Measurements from ENCODE around the gene CA14. TPM values are rescaled to one million over a fixed set of nuclear protein-coding genes. Genes with fewer than 3 reads are reported as not detected.
A peak's percentile ranks its signal among the peaks of the same experiment; 100 is the strongest.

Gene CA14
- total RNA-seq, 1 experiment from 2014 or later: 35.3 TPM

- CTCF ChIA-PET: interaction anchor here (0.7 to 3.0 kb wide), 4 partner anchors 9 to 13 kb away, joined by 4 to 17 read pairs (median 8); partner anchors contain the start of gene CA14
- no peak for DNase-seq (ENCODE audit: low spot score)
- Mint-ChIP-seq H3K27ac (peak overlapping the region; percentile 100), H3K4me3 (peak overlapping the region; percentile 100), H3K36me3 (peaks cover 29% of the 10 kb centered on the region), H3K4me1 (peaks cover 49% of the 10 kb centered on the region), H3K9me3 (no peaks in the 10 kb centered on the region), H3K27me3 (ENCODE audit: low read depth) (no peaks in the 10 kb centered on the region)
- POLR2A ChIA-PET: interaction anchor here (0.5 to 1.8 kb wide), 10 partner anchors 9 to 225 kb away, joined by 3 to 21 read pairs (median 4); partner anchors contain the start of genes CA14 and CIART
- TF ChIP-seq CTCF (IDR thresholded peaks at IDR 0.05): no peak
- TF ChIP-seq GTF2I (CRISPR knock-in tag; conservative IDR thresholded peaks at IDR 0.05): no peak
- ATAC-seq: no peak
Observed at GRCh38 chr1:150269451-150269850, 11.9 kb downstream of the CA14 start.

GRCh38 chr1:150271291-150271959, 13.9 kb downstream of the CA14 start:
- no peaks in the 10 kb centered on the region for H3K9me3 Mint-ChIP-seq
- H3K4me3 Mint-ChIP-seq: peak overlapping the region; percentile 68
- DNase-seq (ENCODE audit: low spot score): no peak
- peak overlapping the region; percentile 78 for H3K27ac Mint-ChIP-seq
- ChIA-PET CTCF (interaction anchor here (0.9 to 3.0 kb wide), 6 partner anchors 10 to 158 kb away, joined by 3 to 55 read pairs (median 17); partner anchors contain the start of genes CA14 and CIART), POLR2A (interaction anchor here (2.3 to 3.6 kb wide), 2 partner anchors 10 to 14 kb away, joined by 21 to 43 read pairs; partner anchors contain the start of genes CA14 and CIART)
- peaks cover 49% of the 10 kb centered on the region for H3K4me1 Mint-ChIP-seq
- TF ChIP-seq, protein P1, sequence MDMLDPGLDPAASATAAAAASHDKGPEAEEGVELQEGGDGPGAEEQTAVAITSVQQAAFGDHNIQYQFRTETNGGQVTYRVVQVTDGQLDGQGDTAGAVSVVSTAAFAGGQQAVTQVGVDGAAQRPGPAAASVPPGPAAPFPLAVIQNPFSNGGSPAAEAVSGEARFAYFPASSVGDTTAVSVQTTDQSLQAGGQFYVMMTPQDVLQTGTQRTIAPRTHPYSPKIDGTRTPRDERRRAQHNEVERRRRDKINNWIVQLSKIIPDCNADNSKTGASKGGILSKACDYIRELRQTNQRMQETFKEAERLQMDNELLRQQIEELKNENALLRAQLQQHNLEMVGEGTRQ (CRISPR knock-in tag; IDR thresholded peaks at IDR 0.05): no peak
- TF ChIP-seq, protein P2, sequence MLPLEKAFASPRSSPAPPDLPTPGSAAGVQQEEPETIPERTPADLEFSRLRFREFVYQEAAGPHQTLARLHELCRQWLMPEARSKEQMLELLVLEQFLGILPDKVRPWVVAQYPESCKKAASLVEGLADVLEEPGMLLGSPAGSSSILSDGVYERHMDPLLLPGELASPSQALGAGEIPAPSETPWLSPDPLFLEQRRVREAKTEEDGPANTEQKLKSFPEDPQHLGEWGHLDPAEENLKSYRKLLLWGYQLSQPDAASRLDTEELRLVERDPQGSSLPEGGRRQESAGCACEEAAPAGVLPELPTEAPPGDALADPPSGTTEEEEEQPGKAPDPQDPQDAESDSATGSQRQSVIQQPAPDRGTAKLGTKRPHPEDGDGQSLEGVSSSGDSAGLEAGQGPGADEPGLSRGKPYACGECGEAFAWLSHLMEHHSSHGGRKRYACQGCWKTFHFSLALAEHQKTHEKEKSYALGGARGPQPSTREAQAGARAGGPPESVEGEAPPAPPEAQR (CRISPR knock-in tag; IDR thresholded peaks at IDR 0.05): no peak
- no peak for TF ChIP-seq ATF2 (CRISPR knock-in tag; IDR thresholded peaks at IDR 0.05; ENCODE audit: borderline replicate concordance, low read depth)
- no peak for TF ChIP-seq FOXK1 (CRISPR knock-in tag; IDR thresholded peaks at IDR 0.05)
- no peak for TF ChIP-seq PRDM15 (CRISPR knock-in tag; IDR thresholded peaks at IDR 0.05)
- TF ChIP-seq, protein P3, sequence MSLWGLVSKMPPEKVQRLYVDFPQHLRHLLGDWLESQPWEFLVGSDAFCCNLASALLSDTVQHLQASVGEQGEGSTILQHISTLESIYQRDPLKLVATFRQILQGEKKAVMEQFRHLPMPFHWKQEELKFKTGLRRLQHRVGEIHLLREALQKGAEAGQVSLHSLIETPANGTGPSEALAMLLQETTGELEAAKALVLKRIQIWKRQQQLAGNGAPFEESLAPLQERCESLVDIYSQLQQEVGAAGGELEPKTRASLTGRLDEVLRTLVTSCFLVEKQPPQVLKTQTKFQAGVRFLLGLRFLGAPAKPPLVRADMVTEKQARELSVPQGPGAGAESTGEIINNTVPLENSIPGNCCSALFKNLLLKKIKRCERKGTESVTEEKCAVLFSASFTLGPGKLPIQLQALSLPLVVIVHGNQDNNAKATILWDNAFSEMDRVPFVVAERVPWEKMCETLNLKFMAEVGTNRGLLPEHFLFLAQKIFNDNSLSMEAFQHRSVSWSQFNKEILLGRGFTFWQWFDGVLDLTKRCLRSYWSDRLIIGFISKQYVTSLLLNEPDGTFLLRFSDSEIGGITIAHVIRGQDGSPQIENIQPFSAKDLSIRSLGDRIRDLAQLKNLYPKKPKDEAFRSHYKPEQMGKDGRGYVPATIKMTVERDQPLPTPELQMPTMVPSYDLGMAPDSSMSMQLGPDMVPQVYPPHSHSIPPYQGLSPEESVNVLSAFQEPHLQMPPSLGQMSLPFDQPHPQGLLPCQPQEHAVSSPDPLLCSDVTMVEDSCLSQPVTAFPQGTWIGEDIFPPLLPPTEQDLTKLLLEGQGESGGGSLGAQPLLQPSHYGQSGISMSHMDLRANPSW (CRISPR knock-in tag; conservative IDR thresholded peaks at IDR 0.05; ENCODE audit: low read depth): no peak
- no peak for TF ChIP-seq NR2C2 (CRISPR knock-in tag; IDR thresholded peaks at IDR 0.05)
- no peak for TF ChIP-seq JAZF1 (CRISPR knock-in tag; IDR thresholded peaks at IDR 0.05)
- TF ChIP-seq, protein P4, sequence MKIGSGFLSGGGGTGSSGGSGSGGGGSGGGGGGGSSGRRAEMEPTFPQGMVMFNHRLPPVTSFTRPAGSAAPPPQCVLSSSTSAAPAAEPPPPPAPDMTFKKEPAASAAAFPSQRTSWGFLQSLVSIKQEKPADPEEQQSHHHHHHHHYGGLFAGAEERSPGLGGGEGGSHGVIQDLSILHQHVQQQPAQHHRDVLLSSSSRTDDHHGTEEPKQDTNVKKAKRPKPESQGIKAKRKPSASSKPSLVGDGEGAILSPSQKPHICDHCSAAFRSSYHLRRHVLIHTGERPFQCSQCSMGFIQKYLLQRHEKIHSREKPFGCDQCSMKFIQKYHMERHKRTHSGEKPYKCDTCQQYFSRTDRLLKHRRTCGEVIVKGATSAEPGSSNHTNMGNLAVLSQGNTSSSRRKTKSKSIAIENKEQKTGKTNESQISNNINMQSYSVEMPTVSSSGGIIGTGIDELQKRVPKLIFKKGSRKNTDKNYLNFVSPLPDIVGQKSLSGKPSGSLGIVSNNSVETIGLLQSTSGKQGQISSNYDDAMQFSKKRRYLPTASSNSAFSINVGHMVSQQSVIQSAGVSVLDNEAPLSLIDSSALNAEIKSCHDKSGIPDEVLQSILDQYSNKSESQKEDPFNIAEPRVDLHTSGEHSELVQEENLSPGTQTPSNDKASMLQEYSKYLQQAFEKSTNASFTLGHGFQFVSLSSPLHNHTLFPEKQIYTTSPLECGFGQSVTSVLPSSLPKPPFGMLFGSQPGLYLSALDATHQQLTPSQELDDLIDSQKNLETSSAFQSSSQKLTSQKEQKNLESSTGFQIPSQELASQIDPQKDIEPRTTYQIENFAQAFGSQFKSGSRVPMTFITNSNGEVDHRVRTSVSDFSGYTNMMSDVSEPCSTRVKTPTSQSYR (CRISPR knock-in tag; IDR thresholded peaks at IDR 0.05): no peak
- H3K27me3 Mint-ChIP-seq (ENCODE audit: low read depth): no peaks in the 10 kb centered on the region
- H3K36me3 Mint-ChIP-seq: peaks cover 10% of the 10 kb centered on the region
- no peak for ATAC-seq

Measured in WTC11 (cell line).